GM18505 (cell line): ENCODE data around the gene NT5C2.

Experiments used
- ATAC-seq: cut with Tn5 transposase; IDR thresholded peaks from one replicate; pipeline ENCODE4 v1.9.1; 2021; ENCODE audit not compliant: unreplicated experiment
- POLR2A ChIP-seq: IDR thresholded peaks from 4 replicates; pipeline ENCODE4 v1.6.1; 2011; ENCODE audit warnings: borderline replicate concordance; ENCODE audit not compliant: insufficient read depth, insufficient read length; ENCODE audit errors: extremely low read depth

The NT5C2 gene

GRCh38 chr10:103127241-103127640 lies 65.8 kb downstream of the NT5C2 start:
- ATAC-seq = no peak
- TF ChIP-seq POLR2A = no peak

GRCh38 chr10:103125323-103126267 lies 67.5 kb downstream of the NT5C2 start:
- no peak for TF ChIP-seq POLR2A
- peak; percentile 70 for ATAC-seq

GRCh38 chr10:103124420-103125096 lies 68.5 kb downstream of the NT5C2 start:
- no peak for ATAC-seq
- TF ChIP-seq POLR2A = no peak

- no peak for ATAC-seq
- no peak for TF ChIP-seq POLR2A
Measured at GRCh38 chr10:103123282-103124024, 69.6 kb downstream of the NT5C2 start.

GRCh38 chr10:103120977-103121735 lies 71.9 kb downstream of the NT5C2 start:
- ATAC-seq = no peak
- TF ChIP-seq POLR2A = no peak

GRCh38 chr10:103120546-103120945 lies 72.5 kb downstream of the NT5C2 start:
- no peak for ATAC-seq
- no peak for TF ChIP-seq POLR2A

GRCh38 chr10:103117247-103117646 lies 75.8 kb downstream of the NT5C2 start:
- TF ChIP-seq POLR2A = no peak
- ATAC-seq = no peak

- TF ChIP-seq POLR2A = no peak
- ATAC-seq = no peak
Measured at GRCh38 chr10:103114876-103115275, 78.2 kb downstream of the NT5C2 start.

- no peak for TF ChIP-seq POLR2A
- peak; percentile 46 for ATAC-seq
Measured at GRCh38 chr10:103111918-103112877, 80.9 kb downstream of the NT5C2 start.

GRCh38 chr10:103111031-103111917 lies 81.8 kb downstream of the NT5C2 start:
- no peak for ATAC-seq
- TF ChIP-seq POLR2A = no peak

- TF ChIP-seq POLR2A = no peak
- no peak for ATAC-seq
Measured at GRCh38 chr10:103110407-103110806, 82.7 kb downstream of the NT5C2 start.
